HL-60 (cell line): Measurements from ENCODE around the gene RGS7.

Experiments used
- POLR2AphosphoS5 ChIP-seq: IDR thresholded peaks from 2 replicates; pipeline ENCODE4 v1.6.1; 2012; ENCODE audit warnings: low read depth
- TF ChIP-seq, protein P1 (sequence below): IDR thresholded peaks from one replicate; pipeline ENCODE4 v1.5.1; 2011; ENCODE audit warnings: low read length, control low read depth, inconsistent platforms; ENCODE audit not compliant: insufficient read depth
- TF ChIP-seq, protein P2 (sequence below): IDR thresholded peaks from 2 replicates; pipeline ENCODE4 v1.6.1; 2012; ENCODE audit warnings: low read depth; ENCODE audit not compliant: insufficient replicate concordance

DNA sequence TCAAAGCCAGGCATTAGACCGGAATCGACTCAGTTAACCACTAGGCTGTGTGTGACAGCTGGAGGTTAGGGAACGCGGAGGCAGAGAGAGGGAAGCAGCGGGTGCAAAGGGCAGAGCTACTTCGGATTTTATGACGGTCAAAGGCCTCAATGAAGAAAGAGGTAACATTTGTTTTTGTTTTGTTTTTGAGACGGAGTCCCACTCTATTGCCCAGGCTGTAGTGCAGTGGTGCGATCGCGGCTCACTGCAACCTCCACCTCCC is 468.3 kb downstream of the RGS7 start:
- TF ChIP-seq, protein P1, sequence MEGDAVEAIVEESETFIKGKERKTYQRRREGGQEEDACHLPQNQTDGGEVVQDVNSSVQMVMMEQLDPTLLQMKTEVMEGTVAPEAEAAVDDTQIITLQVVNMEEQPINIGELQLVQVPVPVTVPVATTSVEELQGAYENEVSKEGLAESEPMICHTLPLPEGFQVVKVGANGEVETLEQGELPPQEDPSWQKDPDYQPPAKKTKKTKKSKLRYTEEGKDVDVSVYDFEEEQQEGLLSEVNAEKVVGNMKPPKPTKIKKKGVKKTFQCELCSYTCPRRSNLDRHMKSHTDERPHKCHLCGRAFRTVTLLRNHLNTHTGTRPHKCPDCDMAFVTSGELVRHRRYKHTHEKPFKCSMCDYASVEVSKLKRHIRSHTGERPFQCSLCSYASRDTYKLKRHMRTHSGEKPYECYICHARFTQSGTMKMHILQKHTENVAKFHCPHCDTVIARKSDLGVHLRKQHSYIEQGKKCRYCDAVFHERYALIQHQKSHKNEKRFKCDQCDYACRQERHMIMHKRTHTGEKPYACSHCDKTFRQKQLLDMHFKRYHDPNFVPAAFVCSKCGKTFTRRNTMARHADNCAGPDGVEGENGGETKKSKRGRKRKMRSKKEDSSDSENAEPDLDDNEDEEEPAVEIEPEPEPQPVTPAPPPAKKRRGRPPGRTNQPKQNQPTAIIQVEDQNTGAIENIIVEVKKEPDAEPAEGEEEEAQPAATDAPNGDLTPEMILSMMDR = no peak
- TF ChIP-seq, protein P2, sequence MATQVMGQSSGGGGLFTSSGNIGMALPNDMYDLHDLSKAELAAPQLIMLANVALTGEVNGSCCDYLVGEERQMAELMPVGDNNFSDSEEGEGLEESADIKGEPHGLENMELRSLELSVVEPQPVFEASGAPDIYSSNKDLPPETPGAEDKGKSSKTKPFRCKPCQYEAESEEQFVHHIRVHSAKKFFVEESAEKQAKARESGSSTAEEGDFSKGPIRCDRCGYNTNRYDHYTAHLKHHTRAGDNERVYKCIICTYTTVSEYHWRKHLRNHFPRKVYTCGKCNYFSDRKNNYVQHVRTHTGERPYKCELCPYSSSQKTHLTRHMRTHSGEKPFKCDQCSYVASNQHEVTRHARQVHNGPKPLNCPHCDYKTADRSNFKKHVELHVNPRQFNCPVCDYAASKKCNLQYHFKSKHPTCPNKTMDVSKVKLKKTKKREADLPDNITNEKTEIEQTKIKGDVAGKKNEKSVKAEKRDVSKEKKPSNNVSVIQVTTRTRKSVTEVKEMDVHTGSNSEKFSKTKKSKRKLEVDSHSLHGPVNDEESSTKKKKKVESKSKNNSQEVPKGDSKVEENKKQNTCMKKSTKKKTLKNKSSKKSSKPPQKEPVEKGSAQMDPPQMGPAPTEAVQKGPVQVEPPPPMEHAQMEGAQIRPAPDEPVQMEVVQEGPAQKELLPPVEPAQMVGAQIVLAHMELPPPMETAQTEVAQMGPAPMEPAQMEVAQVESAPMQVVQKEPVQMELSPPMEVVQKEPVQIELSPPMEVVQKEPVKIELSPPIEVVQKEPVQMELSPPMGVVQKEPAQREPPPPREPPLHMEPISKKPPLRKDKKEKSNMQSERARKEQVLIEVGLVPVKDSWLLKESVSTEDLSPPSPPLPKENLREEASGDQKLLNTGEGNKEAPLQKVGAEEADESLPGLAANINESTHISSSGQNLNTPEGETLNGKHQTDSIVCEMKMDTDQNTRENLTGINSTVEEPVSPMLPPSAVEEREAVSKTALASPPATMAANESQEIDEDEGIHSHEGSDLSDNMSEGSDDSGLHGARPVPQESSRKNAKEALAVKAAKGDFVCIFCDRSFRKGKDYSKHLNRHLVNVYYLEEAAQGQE = no peak
- TF ChIP-seq POLR2AphosphoS5 = no peak
